Activated T-cell treated with anti-CD3 and anti-CD28 coated beads, Interleukin-2, amount 50 U/mL, for 48 hours (primary cell): Measurements from ENCODE around the gene CIRBP.
A peak's percentile ranks its signal among the peaks of the same experiment; 100 is the strongest.
"Not testable (repeated sequence)": the region's sequence is repeated elsewhere in the genome, so short reads cannot be mapped to it uniquely, and the experiment has no call there.

Experiments used
- DNase-seq, 2 experiments: peaks; one replicate each; pipeline ENCODE4 v3.0.0-alpha.2; 2020

CIRBP gene

GRCh38 chr19:1244693-1245451 is 24.3 kb upstream of the CIRBP start:
- DNase-seq: peak; percentile 44 to 58

GRCh38 chr19:1245494-1246264 is 23.5 kb upstream of the CIRBP start:
- no peak for DNase-seq

- DNase-seq: not testable (repeated sequence)
Measured at GRCh38 chr19:1246265-1247087, 22.7 kb upstream of the CIRBP start.

GRCh38 chr19:1247748-1248138 is 21.4 kb upstream of the CIRBP start:
- DNase-seq: no peak

GRCh38 chr19:1248139-1248785 is 20.9 kb upstream of the CIRBP start, which contains the start of gene MIDN:
Gene MIDN (plus strand): TSS chr19:1248583. CDS start chr19:1250297, 1,714 bp downstream.
- DNase-seq: peak; percentile 84 to 86

GRCh38 chr19:1248786-1249297 is 20.3 kb upstream of the CIRBP start:
- DNase-seq: peak; percentile 80 to 91

GRCh38 chr19:1249298-1249989 is 19.7 kb upstream of the CIRBP start:
- peak; percentile 94 to 95 for DNase-seq

GRCh38 chr19:1249990-1250436 is 19.1 kb upstream of the CIRBP start:
- no peak for DNase-seq

GRCh38 chr19:1250437-1251260 is 18.5 kb upstream of the CIRBP start:
- DNase-seq: peak; percentile 52 to 58

- peak; percentile 78 to 79 for DNase-seq
Measured at GRCh38 chr19:1251330-1252220, 17.6 kb upstream of the CIRBP start.

- peak in 1 of 2 experiments; percentile 76 for DNase-seq
Measured at GRCh38 chr19:1252221-1252820, 16.8 kb upstream of the CIRBP start.

- DNase-seq: peak; percentile 81 to 85
Measured at GRCh38 chr19:1252821-1253513, 16.2 kb upstream of the CIRBP start.

- DNase-seq: no peak
Measured at GRCh38 chr19:1253514-1254080, 15.5 kb upstream of the CIRBP start.

GRCh38 chr19:1254081-1254527 is 15.0 kb upstream of the CIRBP start:
- DNase-seq: no peak

- no peak for DNase-seq
Measured at GRCh38 chr19:1254530-1255185, 14.5 kb upstream of the CIRBP start.

GRCh38 chr19:1255186-1256161 is 13.7 kb upstream of the CIRBP start:
- DNase-seq: no peak
